GM12865 (cell line): ENCODE results near the gene MBLAC1.

Source experiments
- DNase-seq: peaks from one replicate; pipeline ENCODE4 v3.0.0; 2010; ENCODE audit warnings: low read depth
- H3K4me3 ChIP-seq: 2 replicates; pipeline ENCODE4 v1.5.1; 2011; ENCODE audit warnings: mild to moderate bottlenecking, low read depth, low read length, control low read depth
- TF ChIP-seq, protein P1 (sequence below): IDR thresholded peaks from 2 replicates; pipeline ENCODE4 v1.5.1; 2011; ENCODE audit warnings: low read length, control low read depth, low read depth, inconsistent platforms; ENCODE audit not compliant: insufficient read depth; ENCODE audit errors: missing control alignments

The MBLAC1 gene

DNA sequence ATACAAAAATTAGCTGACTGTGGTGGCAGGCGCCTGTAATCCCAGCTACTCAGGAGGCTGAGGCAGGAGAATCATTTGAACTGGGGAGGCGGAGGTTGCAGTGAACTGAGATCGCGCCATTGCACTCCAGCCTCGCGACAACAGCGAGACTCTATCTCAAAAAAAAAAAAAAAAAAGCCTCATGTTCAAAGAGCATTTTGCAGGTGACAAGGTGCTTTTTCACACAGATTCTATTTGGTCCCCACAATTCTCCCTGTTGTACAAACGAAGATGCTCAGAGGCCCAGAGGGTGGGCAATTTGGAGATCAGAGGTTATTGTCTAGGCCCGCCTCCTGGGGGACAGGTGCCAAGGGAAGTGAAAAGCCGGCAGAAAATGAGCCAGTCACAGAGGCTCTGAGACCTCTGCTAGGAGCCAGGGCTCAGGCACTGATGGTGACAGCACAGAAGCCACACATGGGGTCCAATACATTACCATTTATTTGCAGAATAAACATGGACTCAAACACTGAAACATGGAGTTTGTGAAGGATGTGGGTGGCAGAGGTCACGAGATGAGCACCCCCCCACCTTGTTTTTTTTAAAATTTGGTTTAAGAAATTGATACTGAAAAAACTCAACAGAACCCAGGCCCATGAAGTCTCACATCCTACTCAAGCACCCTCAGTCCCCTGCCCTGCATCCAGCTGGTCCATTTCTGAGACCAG lies 42.5 kb downstream of the MBLAC1 start:
- H3K4me3 ChIP-seq = no peak overlapping the region

DNA sequence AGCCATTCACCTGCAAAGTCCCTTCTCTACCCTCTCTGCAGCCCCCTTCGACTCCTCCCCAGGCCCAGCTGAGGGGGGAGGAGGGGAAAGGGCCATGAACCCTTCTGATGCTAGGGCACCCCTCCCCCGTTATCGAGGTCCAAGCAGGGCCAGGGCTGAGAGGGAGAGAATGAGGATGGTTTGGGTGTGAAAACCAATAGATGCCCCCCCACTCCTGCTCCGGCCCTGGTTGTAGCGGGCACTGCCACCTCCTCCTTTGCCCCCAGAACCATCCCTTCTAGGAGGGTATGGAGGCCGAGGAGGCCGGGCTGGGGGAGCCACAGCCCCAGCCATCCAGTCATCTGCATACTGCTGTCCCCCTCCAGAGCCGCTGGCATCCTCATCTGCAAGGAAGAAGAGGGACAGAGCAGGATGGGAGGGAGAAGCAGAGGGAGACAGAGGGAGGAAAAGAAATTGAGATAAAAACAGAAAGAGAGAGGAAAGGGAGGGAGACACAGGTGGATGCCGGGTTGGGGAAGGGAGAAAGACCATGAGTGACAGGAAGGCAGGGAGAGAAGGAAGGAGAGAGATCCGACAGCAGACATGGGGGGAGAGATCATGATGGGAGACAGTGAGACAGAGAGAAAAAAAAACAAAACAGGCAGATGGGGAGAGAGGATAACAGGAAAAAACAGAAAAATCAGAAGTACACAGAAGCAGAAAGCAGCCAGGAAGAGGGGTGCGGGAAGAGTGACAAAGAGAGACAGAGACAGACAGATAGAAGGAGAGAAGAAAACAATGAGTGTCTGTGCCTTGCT lies 43.5 kb downstream of the MBLAC1 start:
- H3K4me3 ChIP-seq = no peak overlapping the region
- no peak for DNase-seq
- TF ChIP-seq, protein P1, sequence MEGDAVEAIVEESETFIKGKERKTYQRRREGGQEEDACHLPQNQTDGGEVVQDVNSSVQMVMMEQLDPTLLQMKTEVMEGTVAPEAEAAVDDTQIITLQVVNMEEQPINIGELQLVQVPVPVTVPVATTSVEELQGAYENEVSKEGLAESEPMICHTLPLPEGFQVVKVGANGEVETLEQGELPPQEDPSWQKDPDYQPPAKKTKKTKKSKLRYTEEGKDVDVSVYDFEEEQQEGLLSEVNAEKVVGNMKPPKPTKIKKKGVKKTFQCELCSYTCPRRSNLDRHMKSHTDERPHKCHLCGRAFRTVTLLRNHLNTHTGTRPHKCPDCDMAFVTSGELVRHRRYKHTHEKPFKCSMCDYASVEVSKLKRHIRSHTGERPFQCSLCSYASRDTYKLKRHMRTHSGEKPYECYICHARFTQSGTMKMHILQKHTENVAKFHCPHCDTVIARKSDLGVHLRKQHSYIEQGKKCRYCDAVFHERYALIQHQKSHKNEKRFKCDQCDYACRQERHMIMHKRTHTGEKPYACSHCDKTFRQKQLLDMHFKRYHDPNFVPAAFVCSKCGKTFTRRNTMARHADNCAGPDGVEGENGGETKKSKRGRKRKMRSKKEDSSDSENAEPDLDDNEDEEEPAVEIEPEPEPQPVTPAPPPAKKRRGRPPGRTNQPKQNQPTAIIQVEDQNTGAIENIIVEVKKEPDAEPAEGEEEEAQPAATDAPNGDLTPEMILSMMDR = no peak

More for the DNA sequence above, 42.5 kb downstream of the MBLAC1 start:
- DNase-seq = no peak
- TF ChIP-seq, protein P1 = no peak

DNA sequence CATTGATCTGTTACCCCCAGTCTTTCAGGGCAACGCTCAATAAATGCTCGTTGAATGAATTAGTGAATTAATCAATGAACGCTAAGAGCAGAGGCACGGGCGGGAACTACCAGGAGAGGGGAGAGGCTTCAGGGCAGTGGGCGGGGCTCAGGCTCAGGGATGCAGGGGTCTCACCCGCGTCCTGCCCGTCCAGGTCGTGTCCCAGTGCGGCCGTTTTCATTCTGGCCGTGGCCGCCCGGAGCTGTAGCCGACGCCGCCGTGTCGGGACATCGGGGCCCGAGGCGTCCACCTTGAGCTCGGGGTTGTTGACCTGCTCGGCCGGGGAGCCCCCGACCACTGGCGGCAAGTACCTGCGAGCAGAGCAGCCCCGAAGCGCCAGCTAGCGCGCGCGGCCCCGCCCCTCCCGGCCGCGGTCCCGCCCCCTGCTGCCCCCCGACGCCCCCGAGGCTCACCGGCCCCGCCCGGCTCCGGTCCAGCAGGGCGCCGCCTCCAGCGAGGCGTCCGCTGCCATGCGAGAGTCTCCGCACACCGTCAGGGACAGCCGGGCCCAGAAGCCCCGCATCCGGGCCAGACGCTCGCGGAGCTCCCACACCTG lies 44.4 kb downstream of the MBLAC1 start:
- H3K4me3 ChIP-seq = no peak overlapping the region
- TF ChIP-seq, protein P1 = no peak
- no peak for DNase-seq

DNA sequence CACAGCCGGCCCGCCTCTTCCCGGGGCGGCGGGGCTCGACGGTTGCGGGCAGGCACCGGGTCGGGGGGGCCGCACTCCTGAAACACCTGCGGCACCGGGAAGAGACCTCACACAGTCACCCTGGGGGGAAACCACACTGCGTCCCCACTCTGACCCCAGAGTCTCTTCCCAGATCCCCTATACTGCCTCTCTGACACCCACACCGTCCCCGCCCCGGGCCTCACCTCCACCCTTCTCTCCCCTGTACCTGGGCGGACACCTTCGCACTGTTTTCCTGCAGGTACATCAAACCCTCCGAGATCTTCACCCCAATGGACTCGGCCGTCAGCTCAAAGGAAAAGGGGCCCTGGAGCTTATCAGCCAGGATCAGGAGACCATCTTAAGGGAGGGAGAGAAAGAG lies 45.1 kb downstream of the MBLAC1 start:
- TF ChIP-seq, protein P1 = no peak
- no peak for DNase-seq
- H3K4me3 ChIP-seq = no peak overlapping the region

DNA sequence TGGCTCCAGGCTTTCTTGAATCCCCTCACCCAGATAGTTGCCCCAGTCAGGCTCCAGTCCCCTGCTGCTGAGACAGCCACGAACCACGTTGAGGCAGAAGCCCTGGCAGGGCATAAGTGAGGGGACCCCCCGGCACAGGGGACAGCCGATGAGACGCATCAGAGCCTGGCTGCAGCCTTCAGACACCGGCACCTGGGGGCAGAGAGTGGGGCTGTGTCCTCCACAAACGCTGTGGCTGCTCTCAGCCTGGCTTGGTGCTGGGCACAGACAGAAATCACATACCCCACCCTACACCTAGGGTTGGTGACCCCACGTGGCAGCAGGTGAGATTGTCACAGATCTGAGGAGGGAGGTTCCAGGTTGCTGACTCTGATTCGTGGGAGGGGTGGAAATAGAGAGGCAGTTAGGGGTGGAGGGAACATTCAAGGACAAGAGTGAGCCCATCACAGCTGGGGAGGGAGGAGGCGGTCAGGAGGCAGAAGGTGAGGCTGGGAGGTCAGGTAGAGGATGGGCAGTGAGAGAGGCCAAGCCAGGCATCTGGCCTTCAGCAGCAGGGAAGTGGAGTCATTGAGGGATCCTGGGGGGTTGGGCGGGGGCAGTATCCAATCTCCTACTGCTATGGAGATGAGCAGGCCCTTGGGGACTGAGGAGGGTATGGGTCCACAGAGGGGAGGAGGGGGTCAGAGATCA lies 47.2 kb downstream of the MBLAC1 start:
- DNase-seq = no peak
- no peak overlapping the region for H3K4me3 ChIP-seq
- TF ChIP-seq, protein P1 = no peak

DNA sequence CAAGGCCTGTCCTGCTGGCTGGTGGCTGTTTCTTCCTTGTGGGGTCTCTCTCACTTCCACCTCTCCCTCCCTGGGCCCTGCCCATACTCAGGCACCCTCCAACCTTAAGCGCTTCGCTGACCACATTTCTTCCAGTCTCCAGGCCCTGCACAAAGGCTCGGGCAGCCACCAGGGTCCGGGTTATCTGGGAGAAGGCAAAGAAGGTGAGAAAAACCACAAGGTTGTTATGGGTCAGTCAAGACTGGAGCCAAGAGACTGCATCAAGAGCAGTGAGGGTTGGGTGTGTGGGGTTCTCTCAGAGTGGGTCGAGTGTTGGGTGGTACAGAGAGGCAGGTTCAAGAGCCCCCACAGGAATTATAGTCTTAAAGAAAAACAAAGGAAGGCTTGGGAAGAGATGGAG lies 47.8 kb downstream of the MBLAC1 start:
- DNase-seq = no peak
- no peak overlapping the region for H3K4me3 ChIP-seq
- TF ChIP-seq, protein P1 = no peak
